Fibroblast of lung (primary cell): ENCODE measurements around the gene NAA80. TPM values are rescaled to one million over a fixed set of nuclear protein-coding genes. Genes with fewer than 3 reads are reported as not detected.

Source experiments
- DNase-seq, 2 donors: peaks; one replicate each; pipeline versions ENCODE4 v3.0.0 to v3.0.0-alpha.2; 2010; ENCODE audit warnings: low read depth in 2 of 2
- H2AFZ ChIP-seq: 2 replicates; pipeline ENCODE4 v1.5.1; 2012; ENCODE audit warnings: low read length, control low read depth, inconsistent platforms
- H3K27ac ChIP-seq: 2 replicates; pipeline ENCODE4 v1.5.1; 2011; ENCODE audit warnings: low read length, control low read depth; ENCODE audit not compliant: insufficient read depth
- H3K27me3 ChIP-seq: 2 replicates; pipeline ENCODE4 v1.5.1; 2011; ENCODE audit warnings: mild to moderate bottlenecking, low read length; ENCODE audit not compliant: control insufficient read depth, insufficient read depth
- H3K36me3 ChIP-seq: 2 replicates; pipeline ENCODE4 v1.5.1; 2011; ENCODE audit warnings: low read length; ENCODE audit not compliant: control insufficient read depth, insufficient read depth
- H3K4me1 ChIP-seq: 2 replicates; pipeline ENCODE4 v1.5.1; 2011; ENCODE audit warnings: low read length; ENCODE audit not compliant: control insufficient read depth, insufficient read depth; ENCODE audit errors: extremely low read depth
- H3K4me2 ChIP-seq: 2 replicates; pipeline ENCODE4 v1.5.1; 2011; ENCODE audit warnings: low read length, control low read depth; ENCODE audit not compliant: insufficient read depth; ENCODE audit errors: extremely low read depth
- H3K4me3 ChIP-seq, 4 experiments: fragments of 200-600 bp in 1 of 4; sonication (generic) in 1 of 4; replicated peaks in 1 of 4; 2 replicates each; pipeline ENCODE4 v1.5.1; 2011 to 2016; ENCODE audit warnings: low read length in 4 of 4, low read depth in 3 of 4, mild to moderate bottlenecking in 3 of 4, control low read depth in 2 of 4, inconsistent platforms in 1 of 4, mixed read lengths in 1 of 4; ENCODE audit not compliant: insufficient read depth in 1 of 4; ENCODE audit errors: control extremely low read depth in 1 of 4
- H3K79me2 ChIP-seq: 2 replicates; pipeline ENCODE4 v1.5.1; 2012; ENCODE audit warnings: mild to moderate bottlenecking, low read length, inconsistent platforms; ENCODE audit not compliant: control insufficient read depth, insufficient read depth
- H3K9ac ChIP-seq: 2 replicates; pipeline ENCODE4 v1.5.1; 2011; ENCODE audit warnings: mild to moderate bottlenecking, low read length, control low read depth; ENCODE audit not compliant: insufficient read depth
- H3K9me3 ChIP-seq: 2 replicates; pipeline ENCODE4 v1.5.1; 2012; ENCODE audit warnings: low read depth, low read length; ENCODE audit not compliant: control insufficient read depth, insufficient read depth
- H4K20me1 ChIP-seq: 2 replicates; pipeline ENCODE4 v1.5.1; 2011; ENCODE audit warnings: low read length; ENCODE audit not compliant: control insufficient read depth, insufficient read depth; ENCODE audit errors: extremely low read depth
- EZH2 ChIP-seq: IDR thresholded peaks from 2 replicates; pipeline ENCODE4 v1.5.1; 2012; ENCODE audit warnings: low read length, control low read depth, mild to moderate bottlenecking; ENCODE audit errors: missing control alignments
- polyA plus RNA-seq, 2 donors: library from polyadenylated mRNA; depleted of rRNA in 1 of 2; stranded (reverse) in 1 of 2; unstranded in 1 of 2; fragments of >200 nt; gene quantifications; 2 replicates each; pipeline ENCODE4 v1.2.1, GENCODE V29; 2011 to 2012; ENCODE audit warnings: missing spikeins in 1 of 2
- total RNA-seq: library from RNA; depleted of rRNA; stranded (reverse); fragments of >200 nt; gene quantifications from 2 replicates; pipeline ENCODE4 v1.2.1, GENCODE V29; 2014
- TF ChIP-seq, protein P1 (sequence below), 2 donors: IDR thresholded peaks in 1 of 2; conservative IDR thresholded peaks in 1 of 2; 1 replicate in 1 of 2; 2 replicates in 1 of 2; pipeline ENCODE4 v1.5.1; 2011 to 2012; ENCODE audit warnings: low read length in 2 of 2, control low read depth in 1 of 2, inconsistent platforms in 1 of 2, low read depth in 1 of 2, mild to moderate bottlenecking in 1 of 2

The NAA80 gene
- total and polyA plus RNA-seq, 2 donors (not counting 1 experiment from before 2014, with no cell fraction given): 3.1 to 3.8 TPM

DNA sequence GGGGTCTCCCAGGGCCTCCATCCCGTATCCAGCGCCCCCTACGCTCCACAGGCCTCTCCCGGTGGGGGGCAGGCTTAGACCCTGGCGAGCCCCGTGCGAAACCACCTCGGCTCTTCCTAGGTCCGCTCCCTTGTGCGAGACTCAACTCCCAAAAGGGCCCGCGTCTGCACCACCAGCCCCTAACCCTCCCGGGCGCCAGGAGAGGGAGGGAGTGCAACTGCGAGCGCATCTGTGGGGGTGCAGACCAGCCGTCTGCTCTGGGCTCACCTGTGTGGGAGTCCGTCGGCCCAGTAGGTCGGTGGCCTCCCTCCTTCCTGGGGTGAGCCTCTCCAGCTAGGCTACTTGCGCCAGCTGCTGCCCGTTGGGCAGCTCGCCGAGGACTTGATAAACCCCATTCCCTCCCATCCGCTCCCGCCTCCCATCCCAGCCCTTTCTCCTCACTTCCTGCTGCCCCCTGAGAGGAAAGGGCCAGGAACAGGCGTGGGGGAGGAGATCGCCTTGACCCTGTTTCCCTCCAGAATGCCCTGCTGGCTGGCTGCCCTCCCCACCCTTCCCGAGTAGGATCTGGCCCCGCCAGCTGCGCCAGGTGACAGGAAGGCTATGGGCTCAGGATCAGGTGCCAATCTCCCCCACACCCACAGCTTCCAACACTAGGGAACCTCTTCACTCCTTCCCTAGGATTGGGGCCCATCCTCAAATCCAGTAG is 23.3 kb upstream of the NAA80 start, which contains the start of gene HYAL2:
TSS of gene HYAL2 (minus strand) at position 360 of the 706 bp plus-strand sequence. CDS start 2,256 bp downstream, outside the sequence.
- peaks cover 18% of the 10 kb centered on the region for H3K36me3 ChIP-seq
- peak within 1 kb of the TSS; percentile 99 for H3K9ac ChIP-seq
- DNase-seq: no peak
- H3K79me2 ChIP-seq: peaks cover 32% of the 10 kb centered on the region
- no peaks in the 10 kb centered on the region for H3K9me3 ChIP-seq
- H3K27ac ChIP-seq: peak within 1 kb of the TSS; percentile 99
- H3K27me3 ChIP-seq: no peaks in the 10 kb centered on the region
- no peak for TF ChIP-seq EZH2
- TF ChIP-seq, protein P1, sequence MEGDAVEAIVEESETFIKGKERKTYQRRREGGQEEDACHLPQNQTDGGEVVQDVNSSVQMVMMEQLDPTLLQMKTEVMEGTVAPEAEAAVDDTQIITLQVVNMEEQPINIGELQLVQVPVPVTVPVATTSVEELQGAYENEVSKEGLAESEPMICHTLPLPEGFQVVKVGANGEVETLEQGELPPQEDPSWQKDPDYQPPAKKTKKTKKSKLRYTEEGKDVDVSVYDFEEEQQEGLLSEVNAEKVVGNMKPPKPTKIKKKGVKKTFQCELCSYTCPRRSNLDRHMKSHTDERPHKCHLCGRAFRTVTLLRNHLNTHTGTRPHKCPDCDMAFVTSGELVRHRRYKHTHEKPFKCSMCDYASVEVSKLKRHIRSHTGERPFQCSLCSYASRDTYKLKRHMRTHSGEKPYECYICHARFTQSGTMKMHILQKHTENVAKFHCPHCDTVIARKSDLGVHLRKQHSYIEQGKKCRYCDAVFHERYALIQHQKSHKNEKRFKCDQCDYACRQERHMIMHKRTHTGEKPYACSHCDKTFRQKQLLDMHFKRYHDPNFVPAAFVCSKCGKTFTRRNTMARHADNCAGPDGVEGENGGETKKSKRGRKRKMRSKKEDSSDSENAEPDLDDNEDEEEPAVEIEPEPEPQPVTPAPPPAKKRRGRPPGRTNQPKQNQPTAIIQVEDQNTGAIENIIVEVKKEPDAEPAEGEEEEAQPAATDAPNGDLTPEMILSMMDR (conservative IDR thresholded peaks at IDR 0.05 in 1 of 2, IDR thresholded peaks at IDR 0.05 in 1 of 2; ENCODE audit: low read depth in 1 of 2, low read length in 2 of 2): no peak
- peak within 1 kb of the TSS; percentile 69 for H3K4me2 ChIP-seq
- peak within 1 kb of the TSS; percentile 64 to 69 (median 66) for H3K4me3 ChIP-seq
- no peaks in the 10 kb centered on the region for H4K20me1 ChIP-seq
- peak within 1 kb of the TSS; percentile 95 for H2AFZ ChIP-seq
- peaks cover 8% of the 10 kb centered on the region for H3K4me1 ChIP-seq

DNA sequence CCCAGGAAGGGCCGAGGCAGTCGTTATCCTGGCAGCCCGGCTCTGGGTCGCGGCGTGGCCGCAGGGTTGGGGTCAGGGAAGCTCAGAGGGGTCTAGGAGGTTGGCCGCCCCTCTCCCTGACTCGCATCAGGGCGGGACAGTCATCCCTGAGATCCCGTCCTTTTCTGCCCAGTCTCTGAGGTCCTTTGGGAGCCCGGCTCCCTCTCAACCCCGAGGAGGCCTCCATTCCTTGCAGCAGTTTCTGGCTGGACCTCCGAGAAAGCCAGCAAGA is 22.8 kb upstream of the NAA80 start:
- Histone ChIP-seq H3K4me1 (peaks cover 7% of the 10 kb centered on the region), H3K9ac (peak overlapping the region; percentile 57)
- TF ChIP-seq, protein P1 (conservative IDR thresholded peaks at IDR 0.05 in 1 of 2, IDR thresholded peaks at IDR 0.05 in 1 of 2; ENCODE audit: low read depth in 1 of 2, low read length in 2 of 2): no peak
- TF ChIP-seq EZH2: no peak

DNA sequence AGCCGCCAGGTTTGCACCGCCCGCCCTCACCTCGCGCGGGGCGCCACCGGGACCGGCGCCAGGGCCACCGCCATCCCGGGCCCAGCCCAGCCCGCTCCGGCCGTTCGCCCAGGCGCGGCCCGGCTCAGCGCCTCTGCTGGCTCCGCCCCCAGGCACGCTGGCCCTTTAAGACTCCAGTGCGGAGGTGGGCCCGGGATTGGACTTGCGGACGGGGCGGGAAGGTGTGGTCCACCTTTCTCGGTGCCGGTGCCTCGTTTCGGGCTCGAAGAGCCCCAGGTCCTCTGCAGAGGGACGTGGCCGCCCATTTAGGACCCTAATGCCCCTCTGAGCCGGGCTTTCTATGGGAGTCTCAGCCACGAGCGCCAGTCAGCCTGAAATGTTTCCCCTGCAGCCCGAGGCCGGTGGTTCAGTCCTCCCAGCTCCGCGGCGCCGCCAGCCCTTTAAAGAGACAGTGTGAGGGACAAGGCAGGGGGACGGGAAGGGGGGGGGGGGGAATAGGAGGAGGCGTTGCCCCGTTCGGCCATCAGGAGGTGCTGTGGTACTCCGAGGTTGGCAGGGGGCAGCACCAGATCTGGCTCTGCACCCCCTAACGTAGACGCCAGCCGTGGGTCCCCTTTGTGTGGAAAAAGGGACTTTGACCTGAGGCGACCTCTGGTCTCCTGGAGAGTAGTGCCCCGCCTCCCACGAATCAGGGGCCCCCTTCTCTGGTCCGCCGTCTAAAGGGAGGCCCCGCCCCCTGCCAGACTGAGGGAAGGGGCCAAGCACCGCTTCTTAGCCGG is 22.3 kb upstream of the NAA80 start:
- H3K79me2 ChIP-seq: peaks cover 23% of the 10 kb centered on the region
- H3K4me3 ChIP-seq: peak overlapping the region; percentile 64 to 69 (median 66)
- no peak for TF ChIP-seq EZH2
- TF ChIP-seq, protein P1 (conservative IDR thresholded peaks at IDR 0.05 in 1 of 2, IDR thresholded peaks at IDR 0.05 in 1 of 2; ENCODE audit: low read depth in 1 of 2, low read length in 2 of 2): peak; percentile 11 to 41
- H3K9me3 ChIP-seq: no peaks in the 10 kb centered on the region
- H3K27me3 ChIP-seq: no peaks in the 10 kb centered on the region
- DNase-seq: peak; percentile 88 to 89
- peak overlapping the region; percentile 99 for H3K27ac ChIP-seq
- H3K4me1 ChIP-seq: peaks cover 7% of the 10 kb centered on the region
- H2AFZ ChIP-seq: peak overlapping the region; percentile 95
- peaks cover 19% of the 10 kb centered on the region for H3K36me3 ChIP-seq
- H4K20me1 ChIP-seq: no peaks in the 10 kb centered on the region
- H3K4me2 ChIP-seq: peak overlapping the region; percentile 69
- H3K9ac ChIP-seq: peak overlapping the region; percentile 99

More for the DNA sequence above, 22.8 kb upstream of the NAA80 start:
- Histone ChIP-seq H3K4me2 (peak overlapping the region; percentile 54), H3K27ac (peak overlapping the region; percentile 99), H4K20me1 (no peaks in the 10 kb centered on the region), H3K36me3 (peaks cover 19% of the 10 kb centered on the region), H2AFZ (peak overlapping the region; percentile 48), H3K4me3 (peak overlapping the region; percentile 30 to 69 (median 65)), H3K9me3 (no peaks in the 10 kb centered on the region), H3K27me3 (no peaks in the 10 kb centered on the region), H3K79me2 (peaks cover 27% of the 10 kb centered on the region)
- no peak for DNase-seq
